ENCODE results near the gene UBR3. TPM values are rescaled to one million over a fixed set of nuclear protein-coding genes. Genes with fewer than 3 reads are reported as not detected.

The UBR3 gene
- total RNA-seq, 1 experiment from 2014 or later, result 21.9 TPM

GRCh38 chr2:169862816-169863215 lies 35.6 kb downstream of the UBR3 start:
- peaks cover 3% of the 10 kb centered on the region for H3K79me1 ChIP-seq (ENCODE audit: insufficient read depth, low read depth, low read length, poor library complexity, severe bottlenecking)
- Mint-ChIP-seq H3K4me1 (peaks cover 22 to 31% of the 10 kb centered on the region in 2 experiments), H3K36me3 (ENCODE audit: insufficient read depth in 1 of 3, low read depth in 3 of 3) (peaks cover 0 to 9% (median 0%) of the 10 kb centered on the region in 3 experiments; a peak in 4 of 7 replicates), H3K27me3 (ENCODE audit: low read depth) (no peaks in the 10 kb centered on the region), H3K4me3 (peak overlapping the region in 1 of 2 experiments; percentile 19; a peak in 1 of 5 replicates), H3K27ac (peak overlapping the region in 2 of 3 experiments; percentile 12 to 54; a peak in 3 of 7 replicates), H3K9me3 (no peaks in the 10 kb centered on the region; a peak in 1 of 5 replicates)
- no peaks in the 10 kb centered on the region for H3K27me3 ChIP-seq (ENCODE audit: insufficient read depth, low read length)
- no peak overlapping the region for H3K4me2 ChIP-seq (ENCODE audit: insufficient read depth, insufficient read length, low read length)
- no peak overlapping the region for H2BK20ac ChIP-seq (ENCODE audit: low read depth, low read length, poor library complexity, severe bottlenecking)
- peaks cover 5% of the 10 kb centered on the region; the same call in 1 of the 2 replicates for H3K4me1 ChIP-seq (ENCODE audit: insufficient read depth, low read length)
- no peak overlapping the region for H2BK5ac ChIP-seq (ENCODE audit: insufficient read length, low read length)
- no peak overlapping the region for H4K8ac ChIP-seq (replicated peaks; ENCODE audit: insufficient read length, low read depth, low read length)
- H4K20me1 ChIP-seq (ENCODE audit: control insufficient read depth, insufficient read depth, insufficient read length), result no peaks in the 10 kb centered on the region
- H3K23me2 ChIP-seq (ENCODE audit: insufficient read length, low read depth, low read length, poor library complexity, severe bottlenecking), result no peaks in the 10 kb centered on the region
- H3K14ac ChIP-seq (ENCODE audit: insufficient read depth, low read length), result no peak overlapping the region
- H3K27ac ChIP-seq (ENCODE audit: insufficient read length, low read depth, low read length), result no peak overlapping the region
- DNase-seq, result no peak
- no peak overlapping the region for H2AK5ac ChIP-seq (ENCODE audit: insufficient read length, low read length)
- no peak overlapping the region for H2AFZ ChIP-seq (ENCODE audit: low read length)
- no peak overlapping the region for H4K91ac ChIP-seq (ENCODE audit: insufficient read length, low read depth, low read length)
- H3K23ac ChIP-seq (ENCODE audit: insufficient read length, low read depth, low read length), result no peak overlapping the region
- no peak overlapping the region for H3K18ac ChIP-seq (ENCODE audit: insufficient read length, low read depth, low read length)
- no peak overlapping the region for H2BK12ac ChIP-seq (ENCODE audit: insufficient read length, low read depth, low read length)
- no CpG with 5 or more reads among the region's 2 CpGs for WGBS (ENCODE audit: extremely low coverage, insufficient read length, low lambda C conversion rate)
- no peak overlapping the region for H2BK120ac ChIP-seq (ENCODE audit: low read depth, low read length, poor library complexity, severe bottlenecking)
- H3K9ac ChIP-seq (ENCODE audit: extremely low read depth, insufficient read length, low read length), result no peak overlapping the region
- no peaks in the 10 kb centered on the region for H3K9me3 ChIP-seq (ENCODE audit: control insufficient read depth, low read depth, low read length)
- H3T11ph ChIP-seq (ENCODE audit: low read length), result no peak overlapping the region
- H3K56ac ChIP-seq (ENCODE audit: insufficient read length, low read depth, low read length), result no peak overlapping the region
- H2BK15ac ChIP-seq (ENCODE audit: low read depth, low read length), result no peak overlapping the region
- H4K5ac ChIP-seq (ENCODE audit: insufficient read length, low read depth, low read length), result no peak overlapping the region
- TF ChIP-seq CTCF (conservative IDR thresholded peaks at IDR 0.05), result no peak
- H3K4ac ChIP-seq (ENCODE audit: low read depth, low read length), result no peak overlapping the region
- peaks cover 2% of the 10 kb centered on the region; the same call in 1 of the 2 replicates for H3K79me2 ChIP-seq (ENCODE audit: insufficient read depth, low read length)

All from H9 (cell line).